Panc1 (cell line): ENCODE data around the gene ADGRB3.

Experiments
- POLR2AphosphoS5 ChIP-seq: IDR thresholded peaks from 2 replicates; pipeline ENCODE4 v1.6.1; 2012; ENCODE audit warnings: mild to moderate bottlenecking, low read depth, low read length, moderate library complexity
- TCF7L2 ChIP-seq: IDR thresholded peaks from 2 replicates; pipeline ENCODE4 v1.6.1; 2011; ENCODE audit warnings: mild to moderate bottlenecking, low read depth, low read length, inconsistent platforms
- TF ChIP-seq, protein P1 (sequence below): fragments of 450-650 bp; IDR thresholded peaks from 2 replicates; pipeline ENCODE4 v1.5.1; 2017; ENCODE audit warnings: mild to moderate bottlenecking

- TF ChIP-seq POLR2AphosphoS5: no peak
- TF ChIP-seq, protein P1, sequence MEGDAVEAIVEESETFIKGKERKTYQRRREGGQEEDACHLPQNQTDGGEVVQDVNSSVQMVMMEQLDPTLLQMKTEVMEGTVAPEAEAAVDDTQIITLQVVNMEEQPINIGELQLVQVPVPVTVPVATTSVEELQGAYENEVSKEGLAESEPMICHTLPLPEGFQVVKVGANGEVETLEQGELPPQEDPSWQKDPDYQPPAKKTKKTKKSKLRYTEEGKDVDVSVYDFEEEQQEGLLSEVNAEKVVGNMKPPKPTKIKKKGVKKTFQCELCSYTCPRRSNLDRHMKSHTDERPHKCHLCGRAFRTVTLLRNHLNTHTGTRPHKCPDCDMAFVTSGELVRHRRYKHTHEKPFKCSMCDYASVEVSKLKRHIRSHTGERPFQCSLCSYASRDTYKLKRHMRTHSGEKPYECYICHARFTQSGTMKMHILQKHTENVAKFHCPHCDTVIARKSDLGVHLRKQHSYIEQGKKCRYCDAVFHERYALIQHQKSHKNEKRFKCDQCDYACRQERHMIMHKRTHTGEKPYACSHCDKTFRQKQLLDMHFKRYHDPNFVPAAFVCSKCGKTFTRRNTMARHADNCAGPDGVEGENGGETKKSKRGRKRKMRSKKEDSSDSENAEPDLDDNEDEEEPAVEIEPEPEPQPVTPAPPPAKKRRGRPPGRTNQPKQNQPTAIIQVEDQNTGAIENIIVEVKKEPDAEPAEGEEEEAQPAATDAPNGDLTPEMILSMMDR: no peak
- TF ChIP-seq TCF7L2: no peak
These were observed 93.3 kb downstream of the ADGRB3 start for GRCh38 chr6:68728159-68728979.
